ENCODE results near the gene IKBKE. TPM values are rescaled to one million over a fixed set of nuclear protein-coding genes. Genes with fewer than 3 reads are reported as not detected.

The IKBKE gene
- total and polyA plus RNA-seq, 2 donors (not counting 3 experiments of a cell fraction or from before 2014, with no cell fraction given), result 17.9 to 20.7 TPM

- DNase-seq (ENCODE audit: low read depth, low spot score) (no peak), FAIRE-seq (no peak)
- TF ChIP-seq GATA2 (IDR thresholded peaks at IDR 0.05; ENCODE audit: insufficient read depth, insufficient read length, low read depth, low read length) (no peak), MYC (IDR thresholded peaks at IDR 0.05; ENCODE audit: low read depth, low read length) (no peak), FOS (IDR thresholded peaks at IDR 0.05; ENCODE audit: borderline replicate concordance, insufficient read depth, low read length) (no peak), MAX (IDR thresholded peaks at IDR 0.05; ENCODE audit: insufficient read depth, insufficient read length) (no peak), POLR2AphosphoS5 (IDR thresholded peaks at IDR 0.05; ENCODE audit: insufficient read depth, low read depth, low read length) (no peak), JUN (IDR thresholded peaks at IDR 0.05; ENCODE audit: borderline replicate concordance, insufficient read depth, insufficient read length, low read depth) (no peak), POLR2A (IDR thresholded peaks at IDR 0.05; ENCODE audit: low read depth, low read length) (no peak)
- TF ChIP-seq, protein P1, sequence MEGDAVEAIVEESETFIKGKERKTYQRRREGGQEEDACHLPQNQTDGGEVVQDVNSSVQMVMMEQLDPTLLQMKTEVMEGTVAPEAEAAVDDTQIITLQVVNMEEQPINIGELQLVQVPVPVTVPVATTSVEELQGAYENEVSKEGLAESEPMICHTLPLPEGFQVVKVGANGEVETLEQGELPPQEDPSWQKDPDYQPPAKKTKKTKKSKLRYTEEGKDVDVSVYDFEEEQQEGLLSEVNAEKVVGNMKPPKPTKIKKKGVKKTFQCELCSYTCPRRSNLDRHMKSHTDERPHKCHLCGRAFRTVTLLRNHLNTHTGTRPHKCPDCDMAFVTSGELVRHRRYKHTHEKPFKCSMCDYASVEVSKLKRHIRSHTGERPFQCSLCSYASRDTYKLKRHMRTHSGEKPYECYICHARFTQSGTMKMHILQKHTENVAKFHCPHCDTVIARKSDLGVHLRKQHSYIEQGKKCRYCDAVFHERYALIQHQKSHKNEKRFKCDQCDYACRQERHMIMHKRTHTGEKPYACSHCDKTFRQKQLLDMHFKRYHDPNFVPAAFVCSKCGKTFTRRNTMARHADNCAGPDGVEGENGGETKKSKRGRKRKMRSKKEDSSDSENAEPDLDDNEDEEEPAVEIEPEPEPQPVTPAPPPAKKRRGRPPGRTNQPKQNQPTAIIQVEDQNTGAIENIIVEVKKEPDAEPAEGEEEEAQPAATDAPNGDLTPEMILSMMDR (IDR thresholded peaks at IDR 0.05; ENCODE audit: extremely low read depth in 1 of 2, insufficient read depth in 1 of 2, low read depth in 1 of 2, low read length in 2 of 2), result no peak
- no peak overlapping the region for H3K4me3 ChIP-seq (replicated peaks in 1 of 3; ENCODE audit: insufficient read depth in 1 of 3, low read depth in 1 of 3, low read length in 3 of 3)
- no peak overlapping the region for H3K4me2 ChIP-seq (ENCODE audit: insufficient read depth, low read length)
- H3K27ac ChIP-seq (ENCODE audit: insufficient read depth, low read depth, low read length), result no peak overlapping the region
- intact Hi-C loops (cut with micrococcal nuclease), result loop anchor here (10.0 kb wide), 1 partner anchor 423 kb away; no protein-coding TSS in a partner anchor
- no peaks in the 10 kb centered on the region for H3K27me3 ChIP-seq (ENCODE audit: control insufficient read depth in 2 of 2, insufficient read depth in 2 of 2, low read length in 2 of 2)
- ChIA-PET POLR2A (no interaction called here), CTCF (interaction anchor here (1.0 to 3.3 kb wide), 6 partner anchors 12 to 172 kb away, joined by 3 to 85 read pairs (median 14); partner anchors contain the start of gene EIF2D)
- peaks cover 2 to 32% of the 10 kb centered on the region in 2 experiments for H3K36me3 ChIP-seq (ENCODE audit: control insufficient read depth in 2 of 2, extremely low read depth in 1 of 2, insufficient read depth in 2 of 2, low read length in 2 of 2)
- H4K20me1 ChIP-seq (replicated peaks; ENCODE audit: control insufficient read depth, extremely low read depth, insufficient read depth, low read length), result no peaks in the 10 kb centered on the region
- dilution Hi-C loops (cut with MboI; ENCODE audit: extremely low pct_ligation_motif_present, low sequenced_read_pairs), result no loop called here
- H3K9me3 ChIP-seq (replicated peaks; ENCODE audit: control insufficient read depth, insufficient read depth, low read length), result no peaks in the 10 kb centered on the region
- H3K79me2 ChIP-seq (ENCODE audit: control insufficient read depth, insufficient read depth, low read length), result no peaks in the 10 kb centered on the region
- H2AFZ ChIP-seq (ENCODE audit: low read depth, low read length), result no peak overlapping the region
- H3K9me1 ChIP-seq (replicated peaks; ENCODE audit: control insufficient read depth, extremely low read depth, insufficient read depth, low read length), result no peaks in the 10 kb centered on the region
- peaks cover 10% of the 10 kb centered on the region for H3K4me1 ChIP-seq (ENCODE audit: control insufficient read depth, extremely low read depth, insufficient read depth, low read length)
- BruUV-seq (replicated peaks), result no TSS peak
- no peak overlapping the region for H3K9ac ChIP-seq (replicated peaks; ENCODE audit: extremely low read depth, insufficient read depth, low read length)
These were observed 21.3 kb downstream of the IKBKE start for GRCh38 chr1:206491616-206492015.

All from endothelial cell of umbilical vein (primary cell).